Body of pancreas (tissue), 4 donors: ENCODE measurements around the gene NSG1. TPM values are rescaled to one million over a fixed set of nuclear protein-coding genes. Genes with fewer than 3 reads are reported as not detected.

ENCODE experiments used
- ATAC-seq: fragments of 150-250 bp; one replicate; pipeline ENCODE4 v1.9.1; 2016
- DNase-seq, 4 donors: peaks; one replicate each; pipeline ENCODE4 v3.0.0-alpha.2; 2019
- H3K27ac ChIP-seq, 4 donors: fragments of 200-600 bp; sonication (generic); 1 replicate in 3 of 4; 2 replicates in 1 of 4; pipeline versions ENCODE4 v1.5.1 to v1.6.1; 2016 to 2019; ENCODE audit warnings: mild to moderate bottlenecking in 1 of 4, mixed read lengths in 1 of 4, moderate library complexity in 1 of 4
- H3K27me3 ChIP-seq, 2 donors: fragments of 200-600 bp; sonication (generic); one replicate each; pipeline ENCODE4 v1.6.0; 2016; ENCODE audit warnings: mild to moderate bottlenecking in 1 of 2
- H3K36me3 ChIP-seq, 2 donors: fragments of 200-600 bp; sonication (generic); replicated peaks in 1 of 2; 2 replicates each; pipeline ENCODE4 v1.5.1; 2016; ENCODE audit warnings: low read depth in 2 of 2; ENCODE audit not compliant: insufficient read depth in 1 of 2
- H3K4me1 ChIP-seq: fragments of 200-600 bp; sonication (generic); one replicate; pipeline ENCODE4 v1.6.0; 2016
- H3K4me3 ChIP-seq, 2 donors: fragments of 200-600 bp; sonication (generic); 1 replicate in 1 of 2; 2 replicates in 1 of 2; pipeline ENCODE4 v1.5.1; 2016 to 2019
- H3K9me3 ChIP-seq, 3 donors: fragments of 200-600 bp; sonication (generic); 1 replicate in 2 of 3; 2 replicates in 1 of 3; pipeline ENCODE4 v1.5.1; 2016
- POLR2A ChIP-seq, 3 donors: fragments of 450-650 bp; IDR thresholded peaks; one replicate each; pipeline ENCODE4 v1.6.1; 2016; ENCODE audit warnings: antibody characterized with exemption in 3 of 3, mild to moderate bottlenecking in 2 of 3
- WGBS, 2 donors: methylation state at CpG; one replicate each; pipeline ENCODE4 v1.1.5; 2017; 5-methylcytosine and 5-hydroxymethylcytosine counted together
- intact Hi-C: fragments of 100-400 bp; cut with DNase I; formaldehyde crosslinking; loops from one replicate; pipeline ENCODE4 v1.15.1; 2023
- total RNA-seq, 2 donors: library from RNA; depleted of rRNA; stranded (reverse); fragments of >200 nt; gene quantifications; one replicate each; pipeline ENCODE4 v1.1.0, GENCODE V29; 2016
- TF ChIP-seq, protein P1 (sequence below), 7 experiments: fragments of 450-650 bp in 4 of 7; fragments of 200-600 bp in 3 of 7; sonication (generic) in 3 of 7; IDR thresholded peaks; one replicate each; pipeline ENCODE4 v1.5.1; 2016 to 2019; ENCODE audit warnings: antibody characterized with exemption in 7 of 7

The NSG1 gene
- total RNA-seq, 2 donors from 2014 or later: 0.78 to 1.3 TPM

DNA sequence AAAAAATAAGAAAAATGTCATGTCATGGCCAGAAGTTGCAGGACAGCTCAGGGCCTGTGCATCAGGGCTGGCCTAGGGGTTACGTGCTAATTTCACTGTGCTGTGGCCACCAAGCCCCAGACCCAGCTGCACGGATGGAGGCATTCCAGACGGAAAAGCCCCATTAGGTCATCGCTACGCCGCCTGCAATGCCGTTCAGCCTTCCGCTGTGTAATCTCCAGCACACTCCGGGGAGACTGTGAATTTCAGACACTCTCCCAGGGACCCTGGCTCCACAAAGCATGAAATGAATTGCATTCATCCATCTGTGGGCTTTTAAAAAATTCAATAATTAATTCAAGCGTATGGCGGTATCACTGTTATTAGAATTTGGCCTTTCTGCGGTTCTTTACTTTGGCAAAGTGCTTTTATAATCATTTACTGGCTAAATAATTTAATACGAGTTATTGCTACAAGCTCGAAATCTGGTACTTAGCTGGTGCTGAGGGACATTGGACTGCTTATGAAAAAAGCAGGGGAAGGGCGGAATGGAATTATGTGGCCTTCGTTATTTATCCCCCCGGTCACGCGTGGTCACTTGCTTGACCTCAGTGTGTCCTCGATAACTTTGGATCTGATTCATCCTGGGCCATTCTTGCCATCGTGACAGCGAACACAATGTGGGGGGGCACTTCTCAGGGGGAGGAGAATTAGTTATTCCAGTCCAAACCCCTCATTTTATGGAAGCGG, 9.0 kb upstream of the NSG1 start:
- H3K9me3 ChIP-seq: peaks cover 0 to 8% (median 0%) of the 10 kb centered on the region in 3 donors
- no peak overlapping the region for H3K4me3 ChIP-seq
- TF ChIP-seq, protein P1, sequence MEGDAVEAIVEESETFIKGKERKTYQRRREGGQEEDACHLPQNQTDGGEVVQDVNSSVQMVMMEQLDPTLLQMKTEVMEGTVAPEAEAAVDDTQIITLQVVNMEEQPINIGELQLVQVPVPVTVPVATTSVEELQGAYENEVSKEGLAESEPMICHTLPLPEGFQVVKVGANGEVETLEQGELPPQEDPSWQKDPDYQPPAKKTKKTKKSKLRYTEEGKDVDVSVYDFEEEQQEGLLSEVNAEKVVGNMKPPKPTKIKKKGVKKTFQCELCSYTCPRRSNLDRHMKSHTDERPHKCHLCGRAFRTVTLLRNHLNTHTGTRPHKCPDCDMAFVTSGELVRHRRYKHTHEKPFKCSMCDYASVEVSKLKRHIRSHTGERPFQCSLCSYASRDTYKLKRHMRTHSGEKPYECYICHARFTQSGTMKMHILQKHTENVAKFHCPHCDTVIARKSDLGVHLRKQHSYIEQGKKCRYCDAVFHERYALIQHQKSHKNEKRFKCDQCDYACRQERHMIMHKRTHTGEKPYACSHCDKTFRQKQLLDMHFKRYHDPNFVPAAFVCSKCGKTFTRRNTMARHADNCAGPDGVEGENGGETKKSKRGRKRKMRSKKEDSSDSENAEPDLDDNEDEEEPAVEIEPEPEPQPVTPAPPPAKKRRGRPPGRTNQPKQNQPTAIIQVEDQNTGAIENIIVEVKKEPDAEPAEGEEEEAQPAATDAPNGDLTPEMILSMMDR (IDR thresholded peaks at IDR 0.05): no peak
- no peak for TF ChIP-seq POLR2A (IDR thresholded peaks at IDR 0.05)
- no peak overlapping the region for H3K27ac ChIP-seq
- H3K4me1 ChIP-seq: no peaks in the 10 kb centered on the region
- DNase-seq (no peak), ATAC-seq (no peak)
- intact Hi-C loops: no loop called here
- 73% methylated on average over 23 of the region's 23 CpGs for WGBS, 2 donors
- no peaks in the 10 kb centered on the region for H3K27me3 ChIP-seq
- H3K36me3 ChIP-seq: no peaks in the 10 kb centered on the region

DNA sequence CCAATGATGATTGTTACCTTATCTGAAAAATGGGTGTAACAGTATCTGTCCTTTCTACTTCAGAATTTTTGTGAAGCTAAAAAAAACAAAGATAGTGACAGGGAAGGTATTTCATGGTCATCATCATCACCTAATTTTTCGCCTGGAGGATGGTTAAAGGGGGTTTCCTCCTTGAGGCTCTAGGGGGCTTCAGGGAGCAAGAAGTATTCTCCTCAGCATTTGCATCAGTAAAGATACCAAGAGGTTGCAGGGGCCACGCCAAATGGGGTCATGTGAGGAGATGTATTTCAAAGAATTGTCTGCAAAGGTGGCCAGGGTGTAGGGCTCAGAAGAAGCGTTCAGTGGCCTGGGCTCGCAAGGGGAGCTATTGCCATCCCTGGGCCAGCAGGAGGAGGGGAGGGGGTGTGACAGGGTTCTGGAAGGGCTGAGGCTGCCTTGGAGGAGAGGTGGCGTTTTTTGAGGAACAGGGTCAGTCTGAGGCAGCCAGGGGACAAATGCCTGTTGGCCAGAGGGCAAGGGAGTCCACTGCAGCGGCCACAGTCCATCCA, 7.3 kb upstream of the NSG1 start:
- no peak overlapping the region for H3K27ac ChIP-seq
- 39 to 43% methylated on average over 5 to 6 of the region's 6 CpGs for WGBS, 2 donors
- H3K4me1 ChIP-seq: no peaks in the 10 kb centered on the region
- ATAC-seq (no peak), DNase-seq (no peak)
- H3K9me3 ChIP-seq: peaks cover 0 to 4% (median 0%) of the 10 kb centered on the region in 3 donors
- intact Hi-C loops: no loop called here
- TF ChIP-seq, protein P1 (IDR thresholded peaks at IDR 0.05): no peak
- no peak for TF ChIP-seq POLR2A (IDR thresholded peaks at IDR 0.05)
- H3K4me3 ChIP-seq: no peak overlapping the region
- H3K27me3 ChIP-seq: no peaks in the 10 kb centered on the region
- H3K36me3 ChIP-seq: no peaks in the 10 kb centered on the region

DNA sequence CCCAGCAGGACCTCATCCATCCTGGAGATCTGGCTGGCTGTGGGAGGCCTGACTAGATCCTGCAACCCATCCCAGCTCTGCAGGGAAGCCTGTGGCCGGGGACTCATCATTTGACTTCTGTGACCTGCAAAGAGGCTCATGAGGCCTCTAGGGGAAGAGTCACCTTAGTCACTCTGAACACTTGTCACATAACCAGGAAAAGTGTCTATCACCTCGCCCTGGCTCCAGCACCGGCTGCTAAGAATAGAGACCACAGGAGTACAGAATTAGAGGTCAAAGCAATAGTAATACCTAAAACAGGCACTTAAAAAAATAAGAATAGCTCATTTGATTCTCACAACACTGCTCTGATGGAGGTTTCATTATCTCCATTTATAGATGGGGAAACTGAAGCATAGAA, 3.8 kb upstream of the NSG1 start:
- H3K27me3 ChIP-seq: no peaks in the 10 kb centered on the region
- H3K36me3 ChIP-seq: no peaks in the 10 kb centered on the region
- no peaks in the 10 kb centered on the region for H3K9me3 ChIP-seq
- no peak for DNase-seq
- no peak for ATAC-seq
- intact Hi-C loops: no loop called here
- H3K4me1 ChIP-seq: peaks cover 22% of the 10 kb centered on the region
- 52 to 58% methylated on average over 2 to 3 of the region's 3 CpGs for WGBS, 2 donors
- TF ChIP-seq POLR2A (IDR thresholded peaks at IDR 0.05): no peak
- TF ChIP-seq, protein P1 (IDR thresholded peaks at IDR 0.05): no peak
- H3K27ac ChIP-seq: no peak overlapping the region
- no peak overlapping the region for H3K4me3 ChIP-seq

DNA sequence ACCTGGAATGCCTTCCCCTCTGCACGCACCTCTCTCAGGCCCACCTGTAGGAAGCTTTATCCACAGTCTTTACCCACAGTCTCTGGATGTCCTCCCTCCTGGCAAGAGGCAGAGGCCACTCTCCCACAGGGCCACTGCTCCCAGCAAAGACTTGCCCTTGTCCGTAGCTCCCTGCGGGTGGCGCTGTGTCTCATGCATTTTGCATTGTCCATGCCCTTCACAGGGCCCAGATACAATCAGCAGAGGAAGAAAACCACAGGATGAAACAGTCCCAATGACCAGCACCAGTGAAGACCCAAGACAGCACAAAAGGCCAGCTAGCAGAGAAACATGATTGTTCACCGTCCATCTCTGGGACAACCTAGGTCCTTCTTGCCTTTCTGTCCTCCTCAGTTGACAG, 2.1 kb upstream of the NSG1 start:
- no peak for TF ChIP-seq POLR2A (IDR thresholded peaks at IDR 0.05)
- TF ChIP-seq, protein P1 (IDR thresholded peaks at IDR 0.05): no peak
- ATAC-seq: no peak
- H3K9me3 ChIP-seq: no peaks in the 10 kb centered on the region
- WGBS, 2 donors: 35 to 43% methylated on average over 5 of the region's 5 CpGs
- no peak overlapping the region for H3K4me3 ChIP-seq
- no peak overlapping the region for H3K27ac ChIP-seq
- H3K4me1 ChIP-seq: peaks cover 22% of the 10 kb centered on the region
- no peak for DNase-seq
- H3K27me3 ChIP-seq: no peaks in the 10 kb centered on the region
- no peaks in the 10 kb centered on the region for H3K36me3 ChIP-seq
- intact Hi-C loops: no loop called here
